Tibial nerve (tissue), 3 donors: Measurements from ENCODE around the gene ABLIM3.

ENCODE experiments used
- EP300 ChIP-seq, 2 donors: sonication (generic); formaldehyde crosslinking; IDR thresholded peaks; one replicate each; pipeline ENCODE4 v1.6.1; 2017; ENCODE audit warnings: antibody characterized with exemption in 2 of 2, mild to moderate bottlenecking in 1 of 2
- POLR2A ChIP-seq, 2 donors: fragments of 450-650 bp; IDR thresholded peaks; one replicate each; pipeline ENCODE4 v1.6.1; 2017; ENCODE audit warnings: antibody characterized with exemption in 2 of 2, mild to moderate bottlenecking in 2 of 2, moderate library complexity in 2 of 2

DNA sequence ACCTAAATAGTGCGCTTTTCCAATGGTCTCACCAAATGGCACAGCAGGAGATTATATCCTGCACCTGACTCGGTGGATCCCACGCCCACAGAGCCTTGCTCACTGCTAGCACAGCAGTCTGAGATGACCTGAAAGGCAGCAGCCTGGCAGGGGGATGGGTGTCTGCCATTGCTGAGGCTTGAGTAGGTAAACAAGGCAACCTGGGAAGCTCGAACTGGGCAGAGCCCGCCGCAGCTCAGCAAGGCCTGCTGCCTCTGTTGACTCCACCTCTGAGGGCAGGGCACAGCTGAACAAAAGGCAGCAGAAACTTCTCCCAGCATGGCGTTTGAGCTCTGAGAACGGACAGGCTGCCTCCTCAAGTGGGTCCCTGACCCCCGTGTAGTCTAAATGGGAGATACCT, 18.1 kb upstream of the ABLIM3 start:
- TF ChIP-seq POLR2A (IDR thresholded peaks at IDR 0.05) (no peak), EP300 (IDR thresholded peaks at IDR 0.05) (no peak)
